Measurements from ENCODE around the gene RRAS2.
A peak's percentile ranks its signal among the peaks of the same experiment; 100 is the strongest.

The RRAS2 gene

DNA sequence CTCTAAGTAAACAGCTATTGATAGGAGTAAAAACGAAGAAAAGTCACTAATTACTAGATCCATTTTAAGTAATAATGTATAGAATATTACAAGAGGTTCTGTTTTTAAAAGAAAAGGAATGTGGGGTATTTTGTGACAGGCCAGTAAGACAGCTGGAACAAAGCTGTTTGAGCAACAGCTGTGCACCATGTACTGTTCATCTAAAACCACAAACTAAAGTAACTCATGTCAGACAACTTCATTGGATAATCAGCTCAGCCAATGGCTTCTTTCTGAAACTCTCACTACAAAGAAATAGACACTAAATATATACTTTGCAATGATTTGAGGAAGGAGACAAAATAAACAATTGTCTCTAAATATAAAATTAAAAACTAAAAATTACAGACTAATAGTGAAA lies 16.1 kb downstream of the RRAS2 start:
- no peaks in the 10 kb centered on the region for H3K27me3 Mint-ChIP-seq (ENCODE audit: low read depth)
- TF ChIP-seq, protein P1, sequence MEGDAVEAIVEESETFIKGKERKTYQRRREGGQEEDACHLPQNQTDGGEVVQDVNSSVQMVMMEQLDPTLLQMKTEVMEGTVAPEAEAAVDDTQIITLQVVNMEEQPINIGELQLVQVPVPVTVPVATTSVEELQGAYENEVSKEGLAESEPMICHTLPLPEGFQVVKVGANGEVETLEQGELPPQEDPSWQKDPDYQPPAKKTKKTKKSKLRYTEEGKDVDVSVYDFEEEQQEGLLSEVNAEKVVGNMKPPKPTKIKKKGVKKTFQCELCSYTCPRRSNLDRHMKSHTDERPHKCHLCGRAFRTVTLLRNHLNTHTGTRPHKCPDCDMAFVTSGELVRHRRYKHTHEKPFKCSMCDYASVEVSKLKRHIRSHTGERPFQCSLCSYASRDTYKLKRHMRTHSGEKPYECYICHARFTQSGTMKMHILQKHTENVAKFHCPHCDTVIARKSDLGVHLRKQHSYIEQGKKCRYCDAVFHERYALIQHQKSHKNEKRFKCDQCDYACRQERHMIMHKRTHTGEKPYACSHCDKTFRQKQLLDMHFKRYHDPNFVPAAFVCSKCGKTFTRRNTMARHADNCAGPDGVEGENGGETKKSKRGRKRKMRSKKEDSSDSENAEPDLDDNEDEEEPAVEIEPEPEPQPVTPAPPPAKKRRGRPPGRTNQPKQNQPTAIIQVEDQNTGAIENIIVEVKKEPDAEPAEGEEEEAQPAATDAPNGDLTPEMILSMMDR (IDR thresholded peaks at IDR 0.05; ENCODE audit: unreplicated experiment in 3 of 3): no peak
- peaks cover 20% of the 10 kb centered on the region for H3K4me1 Mint-ChIP-seq
- peaks cover 14% of the 10 kb centered on the region for H3K9me3 Mint-ChIP-seq
- peak overlapping the region in 2 of 3 experiments; percentile 28 to 40 for H3K27ac Mint-ChIP-seq
- H3K36me3 Mint-ChIP-seq (ENCODE audit: low read depth): peaks cover 28% of the 10 kb centered on the region
- no peak overlapping the region for H3K4me3 Mint-ChIP-seq

DNA sequence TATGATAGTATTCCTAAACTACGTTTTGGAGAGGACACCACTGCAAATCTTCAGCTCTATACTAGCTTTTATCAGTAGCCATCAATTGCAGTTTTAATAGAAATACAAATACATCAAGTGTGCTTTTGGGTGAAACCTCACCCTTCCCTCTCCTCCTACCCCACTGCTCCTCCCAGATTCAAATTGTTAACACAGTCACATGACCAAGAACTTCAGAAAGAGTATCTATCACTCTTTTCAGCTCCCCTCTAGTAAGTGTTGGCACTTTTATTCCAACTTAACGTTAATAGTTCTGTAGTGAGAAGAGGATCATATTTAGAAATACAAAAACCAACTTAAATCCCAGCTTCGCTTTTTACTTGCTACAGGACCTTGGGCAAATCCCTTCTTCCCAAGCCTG lies 17.0 kb downstream of the RRAS2 start:
- Mint-ChIP-seq H3K4me3 (peak overlapping the region in 2 of 3 experiments; percentile 3 to 5), H3K9me3 (peaks cover 17% of the 10 kb centered on the region), H3K4me1 (peaks cover 20% of the 10 kb centered on the region), H3K27me3 (ENCODE audit: low read depth) (no peaks in the 10 kb centered on the region), H3K36me3 (ENCODE audit: low read depth) (peaks cover 30% of the 10 kb centered on the region), H3K27ac (peak overlapping the region in 2 of 3 experiments; percentile 28 to 40)
- TF ChIP-seq, protein P1 (IDR thresholded peaks at IDR 0.05; ENCODE audit: unreplicated experiment in 3 of 3): no peak

DNA sequence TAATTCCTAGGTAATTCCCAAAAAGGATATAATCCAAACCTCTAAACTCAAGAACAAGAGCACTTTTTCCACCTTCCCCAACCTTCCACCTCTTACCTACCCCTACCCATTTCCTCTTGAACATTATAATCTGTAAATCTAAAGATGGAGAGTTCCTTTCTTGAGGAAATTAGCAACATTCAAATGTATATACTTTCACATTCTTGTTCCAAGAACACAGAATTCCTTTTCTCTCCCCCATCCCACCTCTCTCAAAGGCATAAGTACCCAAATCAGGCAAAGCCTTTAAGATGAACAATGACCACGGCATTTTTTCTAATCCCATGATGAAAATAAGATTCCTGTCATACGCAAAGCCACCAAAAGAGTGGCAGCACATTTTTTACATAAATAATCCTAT lies 18.3 kb downstream of the RRAS2 start:
- TF ChIP-seq, protein P1 (IDR thresholded peaks at IDR 0.05; ENCODE audit: unreplicated experiment in 3 of 3): no peak

DNA sequence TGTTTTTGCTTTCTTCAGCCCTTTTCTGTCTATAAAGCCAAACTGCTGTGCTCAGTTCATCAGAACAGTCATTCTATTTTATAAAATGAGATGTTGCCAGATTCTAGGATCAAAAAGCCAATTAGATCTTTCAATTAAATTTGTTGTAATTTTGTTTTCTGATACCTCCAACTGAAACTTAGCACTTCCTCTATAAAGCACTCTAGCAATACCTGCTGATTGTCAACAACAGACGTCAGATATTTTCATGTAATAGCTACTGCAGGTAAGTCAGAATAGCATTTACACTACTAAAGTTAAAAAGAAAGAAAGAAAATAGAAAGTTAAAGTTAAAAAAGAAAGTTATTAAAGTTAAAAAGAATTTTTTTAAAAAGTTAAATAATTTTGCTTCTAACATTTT lies 19.6 kb downstream of the RRAS2 start:
- no peak overlapping the region for H3K4me3 Mint-ChIP-seq
- no peak overlapping the region for H3K27ac Mint-ChIP-seq
- no peaks in the 10 kb centered on the region for H3K27me3 Mint-ChIP-seq (ENCODE audit: low read depth)
- H3K4me1 Mint-ChIP-seq: peaks cover 31% of the 10 kb centered on the region
- TF ChIP-seq, protein P1 (IDR thresholded peaks at IDR 0.05; ENCODE audit: unreplicated experiment in 3 of 3): no peak
- peaks cover 27% of the 10 kb centered on the region for H3K36me3 Mint-ChIP-seq (ENCODE audit: low read depth)
- H3K9me3 Mint-ChIP-seq: peaks cover 21% of the 10 kb centered on the region

More for the DNA sequence above, 18.3 kb downstream of the RRAS2 start:
- peaks cover 22% of the 10 kb centered on the region for H3K9me3 Mint-ChIP-seq
- H3K27me3 Mint-ChIP-seq (ENCODE audit: low read depth): no peaks in the 10 kb centered on the region
- no peak overlapping the region for H3K4me3 Mint-ChIP-seq
- H3K4me1 Mint-ChIP-seq: peaks cover 23% of the 10 kb centered on the region
- peaks cover 34% of the 10 kb centered on the region for H3K36me3 Mint-ChIP-seq (ENCODE audit: low read depth)
- peak overlapping the region in 1 of 3 experiments; percentile 17 for H3K27ac Mint-ChIP-seq

DNA sequence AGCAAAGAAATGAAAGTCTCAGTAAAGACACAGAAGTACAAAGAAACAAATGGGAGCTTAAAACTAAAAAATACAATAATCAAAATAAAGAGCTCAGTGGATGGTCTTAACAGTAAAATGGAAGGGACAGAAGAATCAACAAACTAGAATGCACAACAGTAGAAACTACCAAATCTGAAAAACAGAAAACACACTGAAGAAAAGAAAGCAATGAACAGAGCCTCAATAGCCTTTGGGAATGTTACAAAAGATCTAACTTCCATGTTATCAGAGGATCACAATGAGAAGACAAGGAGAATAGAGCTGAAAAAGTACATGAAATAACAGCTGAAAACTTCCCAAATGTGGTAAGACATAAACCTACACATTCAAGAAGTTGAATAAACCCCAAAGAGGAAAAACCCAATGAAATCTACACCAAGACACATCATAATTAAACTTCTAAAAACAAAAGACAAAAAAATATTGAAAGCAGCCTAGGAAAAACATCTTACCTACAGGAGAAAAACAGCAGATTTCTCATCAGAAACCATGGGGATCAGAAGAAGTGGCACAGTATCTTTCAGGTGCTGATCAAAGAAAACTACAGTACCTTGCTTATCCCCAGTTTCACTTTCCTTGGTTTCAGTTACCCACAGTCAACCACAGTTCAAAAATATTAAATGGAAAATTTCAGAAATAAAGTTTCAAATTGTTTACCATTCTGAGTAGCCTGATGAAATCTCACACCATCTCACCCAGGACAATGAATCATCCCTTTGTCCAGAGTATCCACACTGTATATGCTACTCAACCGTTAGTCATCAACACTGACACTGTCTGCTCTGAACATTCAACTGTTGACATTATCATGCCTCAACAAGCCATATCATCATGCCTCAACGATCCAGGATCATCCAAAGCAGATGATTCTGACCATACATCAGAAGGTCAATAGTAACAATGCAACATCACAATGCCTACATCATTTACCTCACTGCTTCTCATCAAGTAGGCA lies 22.2 kb downstream of the RRAS2 start:
- no peak overlapping the region for H3K27ac Mint-ChIP-seq
- TF ChIP-seq, protein P1 (IDR thresholded peaks at IDR 0.05; ENCODE audit: unreplicated experiment in 3 of 3): no peak
- no peaks in the 10 kb centered on the region for H3K27me3 Mint-ChIP-seq (ENCODE audit: low read depth)
- H3K4me1 Mint-ChIP-seq: peaks cover 21% of the 10 kb centered on the region
- H3K9me3 Mint-ChIP-seq: peaks cover 16% of the 10 kb centered on the region
- no peak overlapping the region for H3K4me3 Mint-ChIP-seq
- peaks cover 23% of the 10 kb centered on the region for H3K36me3 Mint-ChIP-seq (ENCODE audit: low read depth)

Data from nephron (organoid).